Karpas-422 (cell line): ENCODE results near the gene PTPN9. TPM values are rescaled to one million over a fixed set of nuclear protein-coding genes. Genes with fewer than 3 reads are reported as not detected.
"Not testable (repeated sequence)": the region's sequence is repeated elsewhere in the genome, so short reads cannot be mapped to it uniquely, and the experiment has no call there.

ENCODE experiments used
- DNase-seq: peaks from one replicate; pipeline ENCODE4 v3.0.0-alpha.2; 2015
- H2AFZ ChIP-seq: fragments of 200-600 bp; sonication (generic); 2 replicates; pipeline ENCODE4 v1.6.1; 2014; ENCODE audit warnings: antibody characterized with exemption, low read length, mixed read lengths
- H3K27ac ChIP-seq: fragments of 200-600 bp; sonication (generic); 2 replicates; pipeline ENCODE4 v1.5.1; 2014; ENCODE audit warnings: mild to moderate bottlenecking, low read length, moderate library complexity
- H3K27me3 ChIP-seq: fragments of 200-600 bp; sonication (generic); 2 replicates; pipeline ENCODE4 v1.6.1; 2014; ENCODE audit warnings: low read length, mixed read lengths
- H3K36me3 ChIP-seq: fragments of 200-600 bp; sonication (generic); 2 replicates; pipeline ENCODE4 v1.6.1; 2014; ENCODE audit warnings: low read length, mixed read lengths; ENCODE audit not compliant: insufficient read depth
- H3K4me1 ChIP-seq: fragments of 200-600 bp; sonication (generic); 2 replicates; pipeline ENCODE4 v1.6.1; 2014; ENCODE audit warnings: mild to moderate bottlenecking, low read length, mixed read lengths
- H3K4me2 ChIP-seq: fragments of 200-600 bp; sonication (generic); 2 replicates; pipeline ENCODE4 v1.6.1; 2014; ENCODE audit warnings: low read length, low read depth, mild to moderate bottlenecking; ENCODE audit not compliant: poor library complexity, severe bottlenecking
- H3K4me3 ChIP-seq: fragments of 200-600 bp; sonication (generic); 2 replicates; pipeline ENCODE4 v1.5.1; 2014; ENCODE audit warnings: mild to moderate bottlenecking, antibody characterized with exemption, low read length, mixed read lengths
- H3K79me2 ChIP-seq: fragments of 200-600 bp; sonication (generic); 2 replicates; pipeline ENCODE4 v1.6.1; 2014; ENCODE audit warnings: mild to moderate bottlenecking, low read length, mixed read lengths
- H3K9ac ChIP-seq: fragments of 200-600 bp; sonication (generic); 2 replicates; pipeline ENCODE4 v1.6.0; 2014; ENCODE audit warnings: low read length
- H3K9me2 ChIP-seq: fragments of 200-600 bp; sonication (generic), shearing (Covaris generic); replicated peaks from 2 replicates; pipeline ENCODE4 v1.6.0; 2014; ENCODE audit warnings: mild to moderate bottlenecking, low read length, moderate library complexity; ENCODE audit not compliant: insufficient read depth
- H3K9me3 ChIP-seq: fragments of 300-700, 200-600 bp; sonication (generic); 2 replicates; pipeline ENCODE4 v1.6.1; 2014; ENCODE audit warnings: low read length, mixed read lengths
- H4K20me1 ChIP-seq: fragments of 200-600 bp; sonication (generic); 2 replicates; pipeline ENCODE4 v1.6.1; 2014; ENCODE audit warnings: mild to moderate bottlenecking, antibody characterized with exemption, low read length, low read depth; ENCODE audit not compliant: insufficient read depth
- total RNA-seq: library from RNA; depleted of rRNA; stranded (reverse); fragments of >200 nt; shearing (Covaris generic); gene quantifications from 2 replicates; pipeline ENCODE4 v1.2.3, GENCODE V29; 2014; ENCODE audit warnings: low replicate concordance

Gene PTPN9
- total RNA-seq, 1 experiment from 2014 or later, result 31.2 TPM

GRCh38 chr15:75577401-75578172 lies 1.5 kb downstream of the PTPN9 start:
- peak overlapping the region; percentile 92 for H3K27ac ChIP-seq
- peak; percentile 58 for DNase-seq
- peak overlapping the region; percentile 79 for H3K4me2 ChIP-seq
- H3K9ac ChIP-seq, result peak overlapping the region; percentile 98
- H3K9me3 ChIP-seq, result no peaks in the 10 kb centered on the region
- H3K79me2 ChIP-seq, result peaks cover 59% of the 10 kb centered on the region
- no peaks in the 10 kb centered on the region for H3K27me3 ChIP-seq
- H3K36me3 ChIP-seq, result no peaks in the 10 kb centered on the region
- H2AFZ ChIP-seq, result peak overlapping the region; percentile 38; the same call in 1 of the 2 replicates
- peak overlapping the region; percentile 90 for H3K4me3 ChIP-seq
- no peaks in the 10 kb centered on the region for H3K9me2 ChIP-seq
- peaks cover 41% of the 10 kb centered on the region for H3K4me1 ChIP-seq
- H4K20me1 ChIP-seq, result no peaks in the 10 kb centered on the region

- no peaks in the 10 kb centered on the region for H3K27me3 ChIP-seq
- DNase-seq, result no peak
- H3K4me1 ChIP-seq, result peaks cover 34% of the 10 kb centered on the region
- no peak overlapping the region for H2AFZ ChIP-seq
- peak overlapping the region; percentile 28 for H3K4me2 ChIP-seq
- no peak overlapping the region for H3K4me3 ChIP-seq
- H3K9me2 ChIP-seq, result no peaks in the 10 kb centered on the region
- peaks cover 93% of the 10 kb centered on the region for H3K79me2 ChIP-seq
- peak overlapping the region; percentile 23 for H3K9ac ChIP-seq
- H4K20me1 ChIP-seq, result no peaks in the 10 kb centered on the region
- H3K27ac ChIP-seq, result peak overlapping the region; percentile 23; the same call in 1 of the 2 replicates
- peaks cover 7% of the 10 kb centered on the region; the same call in 1 of the 2 replicates for H3K36me3 ChIP-seq
- H3K9me3 ChIP-seq, result no peaks in the 10 kb centered on the region
Observed at GRCh38 chr15:75573648-75574384, 5.3 kb downstream of the PTPN9 start.

- no peaks in the 10 kb centered on the region for H3K27me3 ChIP-seq
- no peak overlapping the region for H3K27ac ChIP-seq
- H4K20me1 ChIP-seq, result no peaks in the 10 kb centered on the region
- H3K9me2 ChIP-seq, result no peaks in the 10 kb centered on the region
- H3K9me3 ChIP-seq, result no peaks in the 10 kb centered on the region
- peaks cover 20% of the 10 kb centered on the region for H3K4me1 ChIP-seq
- H3K79me2 ChIP-seq, result peaks cover 96% of the 10 kb centered on the region
- no peak overlapping the region for H3K4me3 ChIP-seq
- no peak for DNase-seq
- H3K9ac ChIP-seq, result no peak overlapping the region
- peaks cover 14% of the 10 kb centered on the region; the same call in 1 of the 2 replicates for H3K36me3 ChIP-seq
- no peak overlapping the region for H2AFZ ChIP-seq
- no peak overlapping the region for H3K4me2 ChIP-seq
Observed at GRCh38 chr15:75570126-75570845, 8.8 kb downstream of the PTPN9 start.

- Histone ChIP-seq H3K27me3 (no peaks in the 10 kb centered on the region), H3K36me3 (peaks cover 18% of the 10 kb centered on the region; the same call in 1 of the 2 replicates), H3K4me3 (no peak overlapping the region), H3K9me3 (no peaks in the 10 kb centered on the region), H2AFZ (no peak overlapping the region), H3K27ac (no peak overlapping the region), H3K9me2 (no peaks in the 10 kb centered on the region), H3K4me1 (no peaks in the 10 kb centered on the region), H3K79me2 (peaks cover 97% of the 10 kb centered on the region), H3K9ac (no peak overlapping the region), H3K4me2 (no peak overlapping the region), H4K20me1 (no peaks in the 10 kb centered on the region)
- no peak for DNase-seq
Observed at GRCh38 chr15:75565062-75565970, 13.8 kb downstream of the PTPN9 start.

GRCh38 chr15:75561888-75562287 lies 17.2 kb downstream of the PTPN9 start:
- H3K9me2 ChIP-seq, result no peaks in the 10 kb centered on the region
- no peak overlapping the region for H3K9ac ChIP-seq
- peaks cover 12% of the 10 kb centered on the region; the same call in 1 of the 2 replicates for H3K36me3 ChIP-seq
- H3K4me1 ChIP-seq, result no peaks in the 10 kb centered on the region; the same call in 1 of the 2 replicates
- H3K9me3 ChIP-seq, result no peaks in the 10 kb centered on the region
- no peak overlapping the region for H2AFZ ChIP-seq
- H3K4me2 ChIP-seq, result no peak overlapping the region
- no peak overlapping the region for H3K4me3 ChIP-seq
- H3K79me2 ChIP-seq, result peaks cover 78% of the 10 kb centered on the region
- no peak for DNase-seq
- H4K20me1 ChIP-seq, result no peaks in the 10 kb centered on the region
- H3K27ac ChIP-seq, result no peak overlapping the region
- H3K27me3 ChIP-seq, result no peaks in the 10 kb centered on the region

- H3K79me2 ChIP-seq, result peaks cover 77% of the 10 kb centered on the region
- DNase-seq, result not testable (repeated sequence)
Observed at GRCh38 chr15:75559360-75559759, 19.8 kb downstream of the PTPN9 start.

GRCh38 chr15:75558955-75559354 lies 20.2 kb downstream of the PTPN9 start:
- not testable (repeated sequence) for H3K9me3 ChIP-seq, H3K27me3 ChIP-seq, H3K4me2 ChIP-seq, H4K20me1 ChIP-seq, H3K9ac ChIP-seq, DNase-seq, H2AFZ ChIP-seq, H3K36me3 ChIP-seq, H3K9me2 ChIP-seq, H3K4me3 ChIP-seq, H3K27ac ChIP-seq
- Histone ChIP-seq H3K4me1 (peaks cover 27% of the 10 kb centered on the region), H3K79me2 (peaks cover 76% of the 10 kb centered on the region)

More at GRCh38 chr15:75559360-75559759, 19.8 kb downstream of the PTPN9 start:
- not testable (repeated sequence) for H3K36me3 ChIP-seq, H3K4me2 ChIP-seq, H4K20me1 ChIP-seq, H3K9me2 ChIP-seq, H3K27ac ChIP-seq, H3K9ac ChIP-seq, H3K4me3 ChIP-seq, H3K9me3 ChIP-seq, H3K27me3 ChIP-seq, H2AFZ ChIP-seq
- peaks cover 24% of the 10 kb centered on the region for H3K4me1 ChIP-seq
